ENCODE results near the gene MLLT1.

DNA sequence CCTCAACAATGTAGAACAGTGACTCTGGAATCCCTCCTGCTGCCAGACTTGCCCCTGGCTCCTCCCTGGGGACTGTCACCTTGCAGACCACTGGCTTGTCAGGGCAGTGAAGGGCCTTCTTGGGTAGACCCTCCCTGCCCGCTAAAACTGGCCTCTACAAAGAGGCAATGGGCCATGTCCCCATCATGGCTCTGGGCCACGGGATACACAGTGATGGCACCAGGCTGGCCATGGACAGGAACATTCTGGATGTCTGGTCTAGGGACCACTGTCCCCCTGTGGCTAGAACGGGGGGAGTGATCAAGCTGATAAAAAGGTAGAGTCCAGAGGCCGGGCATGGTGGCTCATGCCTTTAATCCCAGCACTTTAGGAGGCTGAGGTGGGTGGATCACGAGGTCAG lies 83.4 kb downstream of the MLLT1 start:
- no peak for TF ChIP-seq POLR2A (IDR thresholded peaks at IDR 0.05; ENCODE audit: low read depth, low read length)
- TF ChIP-seq POLR2AphosphoS5 (IDR thresholded peaks at IDR 0.05; ENCODE audit: low read depth, low read length): no peak
- no peak for TF ChIP-seq POU2F2 (IDR thresholded peaks at IDR 0.05; ENCODE audit: low read depth, low read length)
- no peak for TF ChIP-seq TAF1 (IDR thresholded peaks at IDR 0.05; ENCODE audit: low read depth, low read length)
- TF ChIP-seq SPI1 (IDR thresholded peaks at IDR 0.05; ENCODE audit: low read depth, low read length): no peak
- TF ChIP-seq PAX5 (IDR thresholded peaks at IDR 0.05; ENCODE audit: insufficient read depth, low read length, severe bottlenecking): no peak

Measured in GM12891 (cell line).